Kidney (tissue), 14 donors: ENCODE data around the gene PITPNM2. TPM values are rescaled to one million over a fixed set of nuclear protein-coding genes. Genes with fewer than 3 reads are reported as not detected.
A peak's percentile ranks its signal among the peaks of the same experiment; 100 is the strongest.

ENCODE experiments used
- DNase-seq, 5 donors: peaks; one replicate each; pipeline ENCODE4 v3.0.0-alpha.2; 2013 to 2020
- FAIRE-seq: peaks from 2 replicates; lab custom pipeline; 2012; peaks lifted over from hg19 to GRCh38; lab: Jason Lieb, UNC
- H3K27ac ChIP-seq, 2 donors: one replicate each; pipeline ENCODE4 v1.7.0; 2013; ENCODE audit warnings: low read depth in 2 of 2, low read length in 2 of 2, inconsistent platforms in 1 of 2
- H3K27me3 ChIP-seq: one replicate; pipeline ENCODE4 v1.7.1; 2013; ENCODE audit warnings: low read length, inconsistent platforms; ENCODE audit not compliant: control insufficient read depth, insufficient read depth
- H3K36me3 ChIP-seq, 3 donors: one replicate each; pipeline versions ENCODE4 v1.7.0 to v1.7.1; 2013; ENCODE audit warnings: low read length in 3 of 3, control low read depth in 1 of 3, inconsistent platforms in 1 of 3; ENCODE audit not compliant: insufficient read depth in 3 of 3, control insufficient read depth in 2 of 3
- H3K4me1 ChIP-seq, 3 donors: one replicate each; pipeline versions ENCODE4 v1.7.0 to v1.7.1; 2013; ENCODE audit warnings: low read length in 3 of 3, inconsistent platforms in 1 of 3, low read depth in 1 of 3; ENCODE audit not compliant: control insufficient read depth in 2 of 3, insufficient read depth in 2 of 3
- H3K4me3 ChIP-seq, 3 donors: one replicate each; pipeline versions ENCODE4 v1.7.0 to v1.8.1; 2013; ENCODE audit warnings: low read length in 3 of 3, control low read depth in 1 of 3, inconsistent platforms in 1 of 3
- H3K9ac ChIP-seq, 3 donors: one replicate each; pipeline versions ENCODE4 v1.7.0 to v1.7.1; 2013; ENCODE audit warnings: low read length in 3 of 3, control low read depth in 1 of 3, inconsistent platforms in 1 of 3
- H3K9me3 ChIP-seq, 3 donors: one replicate each; pipeline versions ENCODE4 v1.7.0 to v1.7.1; 2013; ENCODE audit warnings: low read length in 3 of 3, control low read depth in 1 of 3, inconsistent platforms in 1 of 3; ENCODE audit not compliant: control insufficient read depth in 2 of 3, insufficient read depth in 1 of 3
- CTCF ChIP-seq: IDR thresholded peaks from 3 replicates; pipeline ENCODE4 v1.5.1; 2012; ENCODE audit warnings: mild to moderate bottlenecking, moderate library complexity, borderline replicate concordance; ENCODE audit not compliant: insufficient read depth; ENCODE audit errors: extremely low read depth
- intact Hi-C: fragments of 100-400 bp; cut with DNase I; formaldehyde crosslinking; loops from one replicate; pipeline ENCODE4 v1.11.1; 2022
- polyA plus RNA-seq: library from polyadenylated mRNA; stranded (reverse); fragments of 350-450 nt; fragmentation: Illumina TruSeq; extraction: RNeasy Lipid Tissue Mini Kit (QIAGEN cat#74804); gene quantifications from one replicate; pipeline ENCODE4 v1.2.3, GENCODE V29; 2014; ENCODE audit warnings: low read depth, low replicate concordance; ENCODE audit not compliant: insufficient read depth
- total RNA-seq: library from RNA; stranded (reverse); fragmentation: NEBNext Ultra II Directional; extraction: Animal tissue kit (Norgen Biotek cat#: 25700); gene quantifications from one replicate; pipeline ENCODE4 v1.2.1, GENCODE V29; 2021
- donor health status: control.
- donor health status: control.
- donor health status: control.
- donor health status: control.
- donor health status: control.
- donor health status: DM: yes; HTN: yes; CAD: no.
- donor health status: Normal renal cell carcinoma (clear cell type).

The PITPNM2 gene
- total and polyA plus RNA-seq, 2 donors from 2014 or later = 5.7 to 41.7 TPM

GRCh38 chr12:123140676-123141614, 9.9 kb downstream of the PITPNM2 start:
- Histone ChIP-seq H3K9ac (peak overlapping the region in 2 of 3 donors; percentile 13 to 43), H3K4me3 (no peak overlapping the region), H3K27me3 (no peaks in the 10 kb centered on the region), H3K36me3 (no peaks in the 10 kb centered on the region), H3K4me1 (peaks cover 3 to 45% (median 32%) of the 10 kb centered on the region in 3 donors), H3K9me3 (no peaks in the 10 kb centered on the region), H3K27ac (peak overlapping the region; percentile 80 to 88)
- intact Hi-C loops = no loop called here
- TF ChIP-seq CTCF = no peak
- DNase-seq = no peak
- FAIRE-seq = no peak

GRCh38 chr12:123139926-123140675, 10.8 kb downstream of the PITPNM2 start:
- FAIRE-seq = no peak
- Histone ChIP-seq H3K4me1 (peaks cover 3 to 45% (median 32%) of the 10 kb centered on the region in 3 donors), H3K4me3 (no peak overlapping the region), H3K27me3 (no peaks in the 10 kb centered on the region), H3K9ac (peak overlapping the region in 2 of 3 donors; percentile 1 to 43), H3K27ac (peak overlapping the region; percentile 80 to 88), H3K9me3 (no peaks in the 10 kb centered on the region), H3K36me3 (no peaks in the 10 kb centered on the region)
- peak; percentile 70 to 85 (median 78) for DNase-seq
- TF ChIP-seq CTCF = no peak
- intact Hi-C loops = no loop called here

GRCh38 chr12:123135688-123136087, 15.2 kb downstream of the PITPNM2 start:
- H3K27ac ChIP-seq = no peak overlapping the region
- no peak overlapping the region for H3K4me3 ChIP-seq
- DNase-seq (no peak), FAIRE-seq (no peak)
- H3K36me3 ChIP-seq = no peaks in the 10 kb centered on the region
- H3K9me3 ChIP-seq = no peaks in the 10 kb centered on the region
- intact Hi-C loops = no loop called here
- peaks cover 3 to 18% (median 16%) of the 10 kb centered on the region in 3 donors for H3K4me1 ChIP-seq
- H3K27me3 ChIP-seq = no peaks in the 10 kb centered on the region
- TF ChIP-seq CTCF = no peak
- no peak overlapping the region for H3K9ac ChIP-seq
